HG02870 (cell line): ENCODE results near the gene TMEM119.
"Not testable (repeated sequence)": the region's sequence is repeated elsewhere in the genome, so short reads cannot be mapped to it uniquely, and the experiment has no call there.

Experiments used
- ATAC-seq: cut with Tn5 transposase; IDR thresholded peaks from one replicate; pipeline ENCODE4 v1.9.1; 2021; ENCODE audit warnings: mild to moderate bottlenecking, moderate library complexity; ENCODE audit not compliant: unreplicated experiment

Gene TMEM119

DNA sequence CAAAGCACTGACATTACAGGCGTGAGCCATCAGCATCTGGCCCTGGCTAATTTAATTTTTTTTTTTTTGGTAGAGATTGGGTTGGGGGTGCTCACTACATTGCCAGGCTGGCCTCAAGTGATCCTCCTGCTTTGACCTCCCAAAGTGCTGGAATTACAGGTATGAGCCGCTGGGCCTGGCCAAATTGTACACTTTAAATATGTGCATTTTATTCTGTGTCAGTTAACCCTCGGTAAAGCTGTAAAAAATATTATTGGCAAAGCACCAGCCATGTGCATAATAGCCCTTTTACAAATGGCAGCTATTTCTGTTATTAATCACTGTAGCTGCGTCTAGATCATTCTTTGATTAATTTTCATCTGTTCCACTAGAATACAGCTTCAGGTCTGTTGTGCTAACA, 12.0 kb downstream of the TMEM119 start:
- ATAC-seq = no peak

- ATAC-seq = no peak
Measured at GRCh38 chr12:108584456-108585065, 13.3 kb downstream of the TMEM119 start.

DNA sequence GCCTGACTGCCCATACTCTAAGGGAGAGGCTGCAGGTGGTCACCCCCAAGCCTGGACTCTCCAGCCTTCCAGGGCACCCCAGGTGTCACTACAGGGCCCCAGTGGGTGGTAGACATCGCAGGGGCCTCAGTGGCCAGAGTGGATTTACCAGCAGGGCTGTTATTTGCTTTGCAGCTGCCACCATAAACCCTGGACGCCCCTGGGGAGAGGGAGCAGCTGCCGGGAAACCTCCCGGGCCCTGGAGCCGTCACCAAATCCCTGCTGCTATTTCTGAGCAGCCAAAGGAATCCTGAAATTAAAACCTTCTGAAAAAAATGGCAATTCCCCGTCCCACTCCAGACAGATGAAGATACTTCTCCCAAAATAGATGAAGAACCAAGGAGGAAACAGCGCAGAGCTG, 13.9 kb downstream of the TMEM119 start:
- ATAC-seq = no peak

GRCh38 chr12:108582978-108583770, 14.7 kb downstream of the TMEM119 start:
- no peak for ATAC-seq

DNA sequence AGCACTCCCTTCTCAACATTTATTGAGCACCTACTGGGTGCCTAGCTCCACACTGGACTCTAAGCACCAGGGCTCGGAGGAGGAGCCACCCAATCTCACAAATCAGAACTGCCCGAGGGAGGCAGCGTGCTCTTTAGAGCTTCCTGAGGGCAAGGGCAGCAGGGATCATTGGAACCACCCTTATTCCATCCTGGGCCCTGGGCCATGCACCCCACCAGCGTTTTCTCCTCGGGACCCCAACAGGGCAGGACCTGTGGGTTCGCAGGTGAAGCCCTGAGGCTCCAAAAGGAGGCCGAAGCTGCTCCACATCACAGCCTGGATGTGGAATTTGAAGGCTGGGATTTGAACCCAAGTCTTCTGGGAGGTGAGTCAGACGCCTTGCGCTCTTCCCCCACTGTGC, 15.4 kb downstream of the TMEM119 start:
- no peak for ATAC-seq

GRCh38 chr12:108581311-108582227, 16.3 kb downstream of the TMEM119 start:
- ATAC-seq = no peak

DNA sequence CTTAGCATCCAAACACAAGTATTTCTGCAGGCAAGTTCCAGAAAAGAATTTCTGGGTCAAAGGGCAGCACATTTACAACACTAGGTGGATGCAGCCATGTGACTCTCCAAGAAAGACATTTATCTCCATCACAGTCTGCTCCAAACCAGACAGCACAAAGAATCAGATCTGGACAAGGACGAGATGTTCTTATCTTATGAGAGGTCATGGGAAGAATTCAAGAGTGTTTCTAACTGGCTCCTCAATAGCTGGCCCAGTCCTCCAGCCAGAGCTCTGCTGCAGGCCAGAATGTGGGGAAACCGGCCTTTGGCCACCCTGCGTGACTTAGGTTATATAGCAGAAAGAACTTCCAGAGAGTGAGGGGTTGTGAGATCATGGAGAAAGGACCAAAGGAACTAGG, 17.4 kb downstream of the TMEM119 start:
- ATAC-seq = no peak

DNA sequence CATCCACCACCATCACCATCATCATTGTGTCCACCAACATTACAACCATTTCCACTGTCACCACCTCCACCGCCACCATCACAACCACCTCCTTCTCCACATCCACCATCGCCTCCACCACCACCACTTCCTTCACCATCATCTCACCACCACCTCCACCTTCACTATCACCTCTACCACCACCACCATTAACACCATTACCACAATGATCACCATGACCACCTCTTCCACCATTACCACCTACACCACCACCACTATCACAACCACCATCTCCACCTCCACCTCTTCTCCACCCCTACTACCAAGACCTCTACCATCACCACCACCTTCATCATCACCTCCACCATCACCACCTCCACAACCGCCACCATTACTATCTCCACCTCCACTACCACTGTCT, 19.1 kb downstream of the TMEM119 start:
- ATAC-seq = no peak

GRCh38 chr12:108578264-108578663, 19.6 kb downstream of the TMEM119 start:
- no peak for ATAC-seq

DNA sequence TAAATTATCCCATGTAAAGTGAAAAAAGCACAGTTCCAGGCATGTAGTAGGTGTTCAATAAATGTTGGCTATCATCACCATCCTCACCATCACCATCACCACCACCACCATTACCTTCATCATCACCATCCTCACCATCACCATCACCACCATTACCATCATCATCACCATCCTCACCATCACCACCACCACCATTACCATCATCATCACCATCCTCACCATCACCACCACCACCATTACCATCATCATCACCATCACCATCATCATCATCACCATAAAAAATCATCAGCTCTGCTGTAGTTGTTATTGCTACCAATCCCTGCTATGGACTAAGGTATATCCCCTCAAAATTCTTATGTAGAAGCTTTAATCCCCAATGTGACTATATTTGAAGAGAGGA, 20.4 kb downstream of the TMEM119 start:
- no peak for ATAC-seq

DNA sequence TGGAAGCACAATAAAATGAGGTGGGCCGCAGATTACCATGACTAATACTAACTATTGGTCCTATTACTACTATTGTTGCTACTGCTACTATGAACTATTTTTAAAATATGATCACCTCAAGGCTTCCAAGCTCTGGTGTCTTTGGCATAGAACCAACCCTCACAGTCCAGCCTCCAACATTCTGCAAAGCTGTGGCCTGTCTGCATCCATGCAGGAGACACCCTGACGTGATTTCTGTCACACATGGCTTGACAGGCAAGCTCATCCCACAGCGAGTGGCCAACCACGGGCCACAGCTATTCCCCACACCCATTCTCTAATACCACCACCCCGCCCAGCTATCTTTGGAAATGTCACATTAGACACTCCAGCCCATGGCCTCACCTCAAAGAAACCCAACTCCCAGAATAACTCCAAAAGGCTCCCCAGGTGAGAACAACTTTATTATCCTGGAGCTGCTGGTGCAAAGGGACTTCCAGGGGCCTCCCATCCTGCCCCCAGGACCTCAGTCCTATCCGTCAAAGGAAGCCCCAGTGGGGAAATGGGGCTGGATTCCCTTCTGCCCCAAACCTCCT, 21.1 kb downstream of the TMEM119 start:
- no peak for ATAC-seq

GRCh38 chr12:108575199-108575912, 22.5 kb downstream of the TMEM119 start:
- ATAC-seq = no peak

DNA sequence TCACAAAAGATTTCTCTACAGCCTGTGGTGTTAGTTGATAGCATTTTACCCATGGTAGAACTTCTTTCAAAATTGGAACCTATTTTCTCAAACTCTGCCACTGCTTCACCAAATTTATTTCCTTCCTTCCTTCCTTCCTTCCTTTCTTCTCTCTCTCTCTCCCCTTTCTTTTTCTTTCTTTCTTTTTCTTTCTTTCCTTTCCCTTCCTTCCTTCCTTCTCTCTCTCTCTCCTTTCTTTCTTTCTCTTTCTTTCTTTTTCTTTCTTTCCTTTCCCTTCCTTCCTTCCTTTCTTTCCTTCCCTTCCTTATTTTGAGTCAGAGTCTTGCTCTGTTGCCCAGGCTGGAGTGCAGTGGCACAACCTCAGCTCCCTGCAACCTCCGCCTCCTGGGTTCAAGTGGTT, 23.6 kb downstream of the TMEM119 start:
- not testable (repeated sequence) for ATAC-seq

DNA sequence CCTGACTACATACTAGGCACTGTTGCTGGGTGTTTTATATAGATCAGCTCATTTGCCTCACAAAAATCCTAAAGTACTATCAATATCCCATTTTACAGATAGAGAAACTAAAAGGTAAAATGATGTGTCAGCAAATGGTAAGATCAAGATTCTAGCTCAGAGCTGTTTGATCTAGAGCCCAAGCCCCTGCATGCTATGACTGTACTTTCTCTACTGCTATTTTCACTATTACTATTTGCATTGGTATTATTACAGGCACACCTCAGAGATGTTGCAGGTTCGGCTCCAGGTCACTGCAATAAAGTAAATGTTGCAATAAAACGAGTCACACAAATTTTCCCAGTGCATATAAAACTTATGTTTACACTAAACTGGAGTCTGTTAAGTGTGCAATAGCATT, 24.6 kb downstream of the TMEM119 start:
- ATAC-seq = peak; percentile 35

GRCh38 chr12:108572166-108572790, 25.6 kb downstream of the TMEM119 start:
- no peak for ATAC-seq

DNA sequence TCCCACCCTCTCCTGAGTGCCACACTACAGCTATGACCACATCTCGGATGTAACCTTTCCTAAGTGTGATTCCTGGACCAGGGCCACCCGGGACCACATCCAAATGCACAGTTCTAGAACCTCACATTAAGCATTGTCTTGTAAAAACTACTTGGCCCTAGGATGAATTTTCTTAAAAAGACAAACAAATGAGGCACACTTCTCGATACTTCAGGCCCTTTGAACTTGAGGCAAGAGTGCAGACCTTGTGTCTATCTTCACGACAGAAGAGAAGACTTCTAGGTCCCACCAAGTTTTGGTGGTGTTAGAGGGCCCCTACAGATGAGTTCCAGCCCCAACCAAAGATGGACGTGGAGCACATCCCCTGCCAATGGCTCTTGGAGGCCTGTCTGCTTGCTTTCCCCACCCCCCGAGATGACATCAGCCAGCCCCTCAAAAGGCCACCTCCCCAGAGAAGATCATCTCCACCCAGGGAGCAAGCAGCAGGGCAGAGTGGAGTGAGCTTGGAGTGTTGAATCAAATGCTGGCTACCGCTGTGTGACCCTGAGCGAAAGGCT, 26.2 kb downstream of the TMEM119 start:
- no peak for ATAC-seq

GRCh38 chr12:108570743-108571608, 26.9 kb downstream of the TMEM119 start:
- ATAC-seq = no peak

DNA sequence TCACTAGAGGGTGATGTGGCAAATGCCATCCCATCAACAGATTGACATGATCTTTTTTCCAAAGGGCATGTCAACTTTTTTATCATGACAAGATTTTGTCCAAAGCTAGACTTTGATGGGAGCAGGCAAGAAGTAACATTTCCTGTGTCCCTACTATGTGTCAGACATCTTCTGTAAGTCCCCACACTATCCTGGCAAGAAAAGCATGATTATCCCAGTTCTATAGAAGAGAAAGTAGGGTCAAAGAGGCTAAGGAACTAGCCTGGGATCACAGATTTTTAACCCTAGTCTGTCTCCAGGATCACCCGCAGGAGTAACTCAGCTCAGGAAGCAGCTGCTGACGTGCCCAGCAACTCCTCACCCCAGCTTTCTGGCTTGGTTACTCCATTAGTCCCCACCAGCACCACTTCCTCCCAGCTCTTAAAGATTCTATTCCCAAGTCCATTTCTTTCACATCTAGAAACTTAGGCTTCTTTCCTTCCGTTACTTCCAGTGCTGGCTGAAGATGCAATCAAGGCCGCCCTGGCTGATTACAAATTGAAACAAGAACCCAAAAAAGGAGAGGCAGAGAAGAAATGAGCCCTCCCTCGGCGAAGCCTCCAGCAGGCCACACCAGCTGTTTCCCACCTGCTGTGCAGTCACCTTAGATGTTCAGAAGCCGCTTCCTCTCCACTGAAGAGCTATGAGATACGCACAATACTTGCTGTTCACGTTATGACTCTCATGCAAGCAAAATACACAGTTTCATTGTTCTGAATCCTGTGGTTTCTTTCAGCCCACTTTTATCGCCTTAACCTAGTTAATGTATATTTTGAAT, 29.3 kb downstream of the TMEM119 start:
- peak; percentile 74 for ATAC-seq
